GM12878 (cell line): Measurements from ENCODE around the gene DCDC2. TPM values are rescaled to one million over a fixed set of nuclear protein-coding genes. Genes with fewer than 3 reads are reported as not detected.

Experiments used
- ATAC-seq: fragments of 200-7000 bp; cut with Tn5 transposase; 3 replicates; pipeline ENCODE4 v1.9.1; 2020; ENCODE audit warnings: mild to moderate bottlenecking, moderate library complexity
- BruUV-seq: library from RNA; stranded (reverse); fragments of 400-500 nt; replicated peaks from 2 replicates; lab custom pipeline; 2021; lab: Mats Ljungman, UMichigan
- CTCF ChIA-PET: fragments of 300-600 bp; sonication (Branson Sonifier 250); formaldehyde crosslinking; extraction: SDS; loops from one replicate; lab custom pipeline; 2021; ENCODE audit warnings: inconsistent platforms; lab: Yijun Ruan, JAX
- POLR2A ChIA-PET: fragments of 350-600 bp; formaldehyde crosslinking; extraction: SDS; loops from one replicate; lab custom pipeline; 2021; ENCODE audit warnings: inconsistent platforms; lab: Charles Lee
- RAD21 ChIA-PET: fragments of 300-600 bp; sonication (Branson Sonifier 250); formaldehyde crosslinking; loops from one replicate; lab custom pipeline; 2023; ENCODE audit warnings: antibody characterized with exemption; ENCODE audit not compliant: unreplicated experiment; lab: Charles Lee
- SMC1A ChIA-PET: fragments of 300-600 bp; sonication (Branson Sonifier 250); formaldehyde crosslinking; loops from one replicate; lab custom pipeline; 2023; ENCODE audit not compliant: unreplicated experiment, uncharacterized antibody; lab: Charles Lee
- DNase-seq: peaks from one replicate; pipeline ENCODE4 v3.0.0-alpha.2; 2011; ENCODE audit warnings: low read depth, low spot score
- FAIRE-seq: peaks from 3 replicates; lab custom pipeline; 2011; peaks lifted over from hg19 to GRCh38; lab: Jason Lieb, UNC
- H2AFZ ChIP-seq: 2 replicates; pipeline ENCODE4 v1.6.0; 2011; ENCODE audit warnings: low read depth, low read length, control low read depth; ENCODE audit not compliant: control insufficient read depth
- H3K27ac ChIP-seq: 2 replicates; pipeline ENCODE4 v1.5.1; 2011; ENCODE audit warnings: control low read depth; ENCODE audit not compliant: control insufficient read depth, insufficient read depth
- H3K27me3 ChIP-seq, 2 experiments: replicated peaks in 1 of 2; 2 replicates each; pipeline versions ENCODE4 v1.6.0 to v1.6.1; 2011; ENCODE audit warnings: low read length in 1 of 2; ENCODE audit not compliant: control insufficient read depth in 2 of 2, insufficient read depth in 2 of 2
- H3K36me3 ChIP-seq, 2 experiments: 2 replicates each; pipeline ENCODE4 v1.5.1; 2011; ENCODE audit warnings: low read length in 1 of 2; ENCODE audit not compliant: control insufficient read depth in 2 of 2, insufficient read depth in 2 of 2
- H3K4me1 ChIP-seq: 2 replicates; pipeline ENCODE4 v1.6.1; 2011; ENCODE audit warnings: mild to moderate bottlenecking, low read length, moderate library complexity, mixed read lengths; ENCODE audit not compliant: control insufficient read depth, insufficient read depth
- H3K4me2 ChIP-seq: 2 replicates; pipeline ENCODE4 v1.6.0; 2011; ENCODE audit warnings: control low read depth; ENCODE audit not compliant: control insufficient read depth, insufficient read depth
- H3K4me3 ChIP-seq: fragments of 200-600 bp; sonication (generic); 2 replicates; pipeline ENCODE4 v1.5.1; 2016
- H3K79me2 ChIP-seq: 2 replicates; pipeline ENCODE4 v1.6.0; 2011; ENCODE audit warnings: low read length; ENCODE audit not compliant: control insufficient read depth, insufficient read depth
- H3K9ac ChIP-seq: 2 replicates; pipeline ENCODE4 v1.8.0; 2011; ENCODE audit warnings: low read length, control low read depth, mixed read lengths; ENCODE audit not compliant: control insufficient read depth, insufficient read depth
- H3K9me3 ChIP-seq: replicated peaks from 3 replicates; pipeline ENCODE4 v1.5.1; 2011; ENCODE audit warnings: mild to moderate bottlenecking, low read length; ENCODE audit not compliant: control insufficient read depth, insufficient read depth
- H4K20me1 ChIP-seq: 2 replicates; pipeline ENCODE4 v1.6.0; 2011; ENCODE audit not compliant: control insufficient read depth, insufficient read depth
- BACH1 ChIP-seq: fragments of 450-650 bp; IDR thresholded peaks from 2 replicates; pipeline ENCODE4 v1.6.1; 2017; ENCODE audit warnings: mild to moderate bottlenecking, borderline replicate concordance
- CEBPB ChIP-seq, 2 experiments: fragments of 150-350 bp in 1 of 2; IDR thresholded peaks; 2 replicates each; pipeline ENCODE4 v1.6.1; 2012 to 2014; ENCODE audit warnings: low read depth in 2 of 2, low read length in 2 of 2, borderline replicate concordance in 1 of 2, inconsistent platforms in 1 of 2
- GATAD2B ChIP-seq: fragments of 450-650 bp; conservative IDR thresholded peaks from 2 replicates; pipeline ENCODE4 v1.6.1; 2017; ENCODE audit warnings: low read depth, mild to moderate bottlenecking, moderate library complexity
- HDAC2 ChIP-seq: fragments of 200-600 bp; sonication (generic); IDR thresholded peaks from 2 replicates; pipeline ENCODE4 v1.6.1; 2017
- IRF3 ChIP-seq: fragments of 450-650 bp; IDR thresholded peaks from 2 replicates; pipeline ENCODE4 v1.6.1; 2014; ENCODE audit warnings: mild to moderate bottlenecking
- IRF4 ChIP-seq: IDR thresholded peaks from 2 replicates; pipeline ENCODE4 v1.6.1; 2011; ENCODE audit warnings: low read depth, low read length
- MTA2 ChIP-seq: fragments of 450-650 bp; IDR thresholded peaks from 2 replicates; pipeline ENCODE4 v1.6.1; 2016; ENCODE audit warnings: low read depth, mild to moderate bottlenecking, moderate library complexity
- NFYA ChIP-seq: IDR thresholded peaks from 2 replicates; pipeline ENCODE4 v1.6.1; 2011; ENCODE audit warnings: low read depth, mild to moderate bottlenecking, low read length, improper control_type of control experiment, borderline replicate concordance
- SPI1 ChIP-seq: IDR thresholded peaks from 2 replicates; pipeline ENCODE4 v1.6.1; 2011; ENCODE audit warnings: low read depth, mild to moderate bottlenecking, low read length, moderate library complexity, borderline replicate concordance; ENCODE audit not compliant: insufficient read depth
- WRNIP1 ChIP-seq: IDR thresholded peaks from 2 replicates; pipeline ENCODE4 v1.6.1; 2011; ENCODE audit warnings: low read depth, low read length, improper control_type of control experiment, borderline replicate concordance
- ZBTB4 ChIP-seq: fragments of 450-650 bp; formaldehyde crosslinking; IDR thresholded peaks from 2 replicates; pipeline ENCODE4 v1.4.0; 2022; ENCODE audit warnings: mild to moderate bottlenecking, moderate library complexity
- WGBS: methylation state at CpG from one replicate; pipeline ENCODE4 v1.1.6; 2016; ENCODE audit warnings: low lambda C conversion rate; ENCODE audit not compliant: insufficient replicate concordance, insufficient coverage; ENCODE audit errors: missing lambda C conversion rate; 5-methylcytosine and 5-hydroxymethylcytosine counted together
- in situ Hi-C: fragments of 300-500 bp; cut with MboI; formaldehyde crosslinking; loops from 9 replicates; pipeline ENCODE4 v1.14.3; 2018; ENCODE audit warnings: mixed read lengths
- intact Hi-C: fragments of 100-400 bp; cut with micrococcal nuclease; formaldehyde crosslinking; loops from one replicate; pipeline ENCODE4 v1.14.2; 2022; ENCODE audit not compliant: unreplicated experiment
- polyA plus RNA-seq, 11 experiments: library from polyadenylated mRNA; depleted of rRNA in 4 of 11; unstranded in 6 of 11; stranded (reverse) in 5 of 11; fragments of >200 nt; fragmentation: Nextera tagmentation in 4 of 11; fragmentation: Illumina TruSeq in 1 of 11; extraction: Ambion mirVana in 4 of 11; extraction: Trizol in 1 of 11; gene quantifications; 1 replicate in 1 of 11; 2 replicates in 10 of 11; pipeline versions ENCODE4 v1.2.1 to v1.2.3, GENCODE V29; 2011 to 2016; ENCODE audit warnings: inconsistent platforms in 2 of 11, missing spikeins in 2 of 11, low read depth in 1 of 11
- total RNA-seq, 4 experiments: library from RNA; depleted of rRNA in 3 of 4; stranded (reverse); fragments of >200 nt in 3 of 4; fragmentation: Illumina TruSeq in 1 of 4; extraction: Trizol in 1 of 4; gene quantifications; 2 replicates each; pipeline versions ENCODE4 v1.2.1 to v1.2.3, GENCODE V29; 2013 to 2021

The DCDC2 gene
- total and polyA plus RNA-seq, 10 of the 15 experiments (the other 5 are each of a cell fraction or from before 2014, with no cell fraction given) = under 0.01 to 0.03 TPM; not detected in 8

GRCh38 chr6:24325978-24326377 lies 31.9 kb downstream of the DCDC2 start:
- FAIRE-seq (no peak), DNase-seq (no peak), ATAC-seq (no peak)
- ChIA-PET POLR2A (no interaction called here), CTCF (no interaction called here), RAD21 (no interaction called here), SMC1A (no interaction called here)
- no peaks in the 10 kb centered on the region for H3K36me3 ChIP-seq
- H3K9ac ChIP-seq = no peak overlapping the region
- 45% methylated on average over 1 of the region's 1 CpG for WGBS
- H3K27me3 ChIP-seq = no peaks in the 10 kb centered on the region
- no TSS peak for BruUV-seq
- H3K4me3 ChIP-seq = no peak overlapping the region
- in situ Hi-C loops = no loop called here
- no peaks in the 10 kb centered on the region for H4K20me1 ChIP-seq
- no peaks in the 10 kb centered on the region for H3K4me1 ChIP-seq
- H3K4me2 ChIP-seq = no peak overlapping the region
- H2AFZ ChIP-seq = no peak overlapping the region
- H3K27ac ChIP-seq = no peak overlapping the region
- H3K79me2 ChIP-seq = no peaks in the 10 kb centered on the region
- H3K9me3 ChIP-seq = no peaks in the 10 kb centered on the region
- intact Hi-C loops = no loop called here
- no peak for TF ChIP-seq NFYA
- TF ChIP-seq IRF4 = no peak
- no peak for TF ChIP-seq ZBTB4 (CRISPR knock-in tag)
- TF ChIP-seq BACH1 = no peak
- TF ChIP-seq SPI1 = no peak
- no peak for TF ChIP-seq CEBPB (IDR thresholded peaks at IDR 0.05; ENCODE audit: borderline replicate concordance in 1 of 2, low read depth in 2 of 2, low read length in 2 of 2)
- no peak for TF ChIP-seq HDAC2
- no peak for TF ChIP-seq IRF3
- TF ChIP-seq GATAD2B = no peak
- no peak for TF ChIP-seq MTA2
- TF ChIP-seq WRNIP1 = no peak
